ENCODE data around the gene FFAR2. TPM values are rescaled to one million over a fixed set of nuclear protein-coding genes. Genes with fewer than 3 reads are reported as not detected.
"Not testable (repeated sequence)": the region's sequence is repeated elsewhere in the genome, so short reads cannot be mapped to it uniquely, and the experiment has no call there.

Gene FFAR2
- total RNA-seq, 2 donors from 2014 or later, result not detected

GRCh38 chr19:35457173-35457572 lies 9.1 kb downstream of the FFAR2 start:
- Mint-ChIP-seq H3K4me1 (peaks cover 38% of the 10 kb centered on the region), H3K4me3 (peak overlapping the region; percentile 11), H3K27me3 (no peaks in the 10 kb centered on the region), H3K9me3 (no peaks in the 10 kb centered on the region), H3K27ac (peak overlapping the region; percentile 51), H3K36me3 (ENCODE audit: low read depth) (no peaks in the 10 kb centered on the region)
- ATAC-seq (replicated peaks), result peak; percentile 35

- Mint-ChIP-seq H3K27ac (no peak overlapping the region), H3K36me3 (ENCODE audit: low read depth) (no peaks in the 10 kb centered on the region), H3K4me1 (peaks cover 40% of the 10 kb centered on the region), H3K27me3 (no peaks in the 10 kb centered on the region), H3K4me3 (no peak overlapping the region), H3K9me3 (no peaks in the 10 kb centered on the region)
- ATAC-seq (replicated peaks), result no peak
These were observed 10.1 kb downstream of the FFAR2 start for GRCh38 chr19:35458192-35458591.

- Mint-ChIP-seq H3K4me3 (no peak overlapping the region), H3K9me3 (no peaks in the 10 kb centered on the region), H3K27ac (no peak overlapping the region), H3K27me3 (no peaks in the 10 kb centered on the region), H3K4me1 (peaks cover 38% of the 10 kb centered on the region), H3K36me3 (ENCODE audit: low read depth) (no peaks in the 10 kb centered on the region)
- no peak for ATAC-seq (replicated peaks)
These were observed 10.8 kb downstream of the FFAR2 start for GRCh38 chr19:35458731-35459391.

- H3K27me3 Mint-ChIP-seq, result no peaks in the 10 kb centered on the region
- H3K36me3 Mint-ChIP-seq (ENCODE audit: low read depth), result no peaks in the 10 kb centered on the region
- no peak overlapping the region for H3K27ac Mint-ChIP-seq
- no peak overlapping the region for H3K4me3 Mint-ChIP-seq
- H3K9me3 Mint-ChIP-seq, result no peaks in the 10 kb centered on the region
- peaks cover 38% of the 10 kb centered on the region for H3K4me1 Mint-ChIP-seq
- ATAC-seq (replicated peaks), result no peak
These were observed 11.5 kb downstream of the FFAR2 start for GRCh38 chr19:35459414-35460082.

GRCh38 chr19:35460608-35461007 lies 12.6 kb downstream of the FFAR2 start:
- peak; percentile 21 for ATAC-seq (replicated peaks)
- H3K4me3 Mint-ChIP-seq, result peak overlapping the region; percentile 16
- H3K9me3 Mint-ChIP-seq, result no peaks in the 10 kb centered on the region
- no peaks in the 10 kb centered on the region for H3K36me3 Mint-ChIP-seq (ENCODE audit: low read depth)
- H3K27ac Mint-ChIP-seq, result peak overlapping the region; percentile 1
- peaks cover 38% of the 10 kb centered on the region for H3K4me1 Mint-ChIP-seq
- H3K27me3 Mint-ChIP-seq, result no peaks in the 10 kb centered on the region

- no peaks in the 10 kb centered on the region for H3K36me3 Mint-ChIP-seq (ENCODE audit: low read depth)
- no peak for ATAC-seq (replicated peaks)
- H3K27ac Mint-ChIP-seq, result peak overlapping the region; percentile 1
- H3K4me1 Mint-ChIP-seq, result peaks cover 34% of the 10 kb centered on the region
- H3K4me3 Mint-ChIP-seq, result peak overlapping the region; percentile 16
- no peaks in the 10 kb centered on the region for H3K9me3 Mint-ChIP-seq
- no peaks in the 10 kb centered on the region for H3K27me3 Mint-ChIP-seq
These were observed 13.0 kb downstream of the FFAR2 start for GRCh38 chr19:35461060-35461459.

- peaks cover 33% of the 10 kb centered on the region for H3K4me1 Mint-ChIP-seq
- H3K27me3 Mint-ChIP-seq; ATAC-seq (replicated peaks); H3K4me3 Mint-ChIP-seq; H3K36me3 Mint-ChIP-seq (ENCODE audit: low read depth); H3K27ac Mint-ChIP-seq; H3K9me3 Mint-ChIP-seq: not testable (repeated sequence)
These were observed 13.7 kb downstream of the FFAR2 start for GRCh38 chr19:35461788-35462187.

GRCh38 chr19:35462476-35462953 lies 14.5 kb downstream of the FFAR2 start:
- H3K4me3 Mint-ChIP-seq, result peak overlapping the region; percentile 42
- ATAC-seq (replicated peaks), result peak; percentile 92
- no peaks in the 10 kb centered on the region for H3K36me3 Mint-ChIP-seq (ENCODE audit: low read depth)

GRCh38 chr19:35462956-35463355 lies 14.9 kb downstream of the FFAR2 start:
- H3K27ac Mint-ChIP-seq, result peak overlapping the region; percentile 42
- H3K36me3 Mint-ChIP-seq (ENCODE audit: low read depth); ATAC-seq (replicated peaks); H3K27me3 Mint-ChIP-seq; H3K9me3 Mint-ChIP-seq: not testable (repeated sequence)
- peak overlapping the region; percentile 42 for H3K4me3 Mint-ChIP-seq
- peaks cover 30% of the 10 kb centered on the region for H3K4me1 Mint-ChIP-seq

More at GRCh38 chr19:35462476-35462953, 14.5 kb downstream of the FFAR2 start:
- Mint-ChIP-seq H3K27me3 (no peaks in the 10 kb centered on the region), H3K9me3 (no peaks in the 10 kb centered on the region), H3K27ac (peak overlapping the region; percentile 42), H3K4me1 (peaks cover 27% of the 10 kb centered on the region)

- no peaks in the 10 kb centered on the region for H3K27me3 Mint-ChIP-seq
- H3K4me1 Mint-ChIP-seq, result peaks cover 16% of the 10 kb centered on the region
- no peaks in the 10 kb centered on the region for H3K36me3 Mint-ChIP-seq (ENCODE audit: low read depth)
- no peak overlapping the region for H3K4me3 Mint-ChIP-seq
- H3K9me3 Mint-ChIP-seq, result no peaks in the 10 kb centered on the region
- no peak overlapping the region for H3K27ac Mint-ChIP-seq
- ATAC-seq (replicated peaks), result no peak
These were observed 18.2 kb downstream of the FFAR2 start for GRCh38 chr19:35466259-35466658.

GRCh38 chr19:35468637-35469036 lies 20.6 kb downstream of the FFAR2 start:
- peaks cover 5% of the 10 kb centered on the region for H3K4me1 Mint-ChIP-seq
- no peaks in the 10 kb centered on the region for H3K27me3 Mint-ChIP-seq
- no peak overlapping the region for H3K27ac Mint-ChIP-seq
- no peaks in the 10 kb centered on the region for H3K36me3 Mint-ChIP-seq (ENCODE audit: low read depth)
- H3K4me3 Mint-ChIP-seq, result no peak overlapping the region
- H3K9me3 Mint-ChIP-seq, result no peaks in the 10 kb centered on the region
- peak; percentile 99 for ATAC-seq (replicated peaks)

GRCh38 chr19:35470128-35470527 lies 22.1 kb downstream of the FFAR2 start:
- no peak overlapping the region for H3K27ac Mint-ChIP-seq
- H3K27me3 Mint-ChIP-seq, result no peaks in the 10 kb centered on the region
- no peaks in the 10 kb centered on the region for H3K36me3 Mint-ChIP-seq (ENCODE audit: low read depth)

GRCh38 chr19:35471075-35471474 lies 23.0 kb downstream of the FFAR2 start:
- H3K27me3 Mint-ChIP-seq; ATAC-seq (replicated peaks); H3K27ac Mint-ChIP-seq; H3K9me3 Mint-ChIP-seq; H3K36me3 Mint-ChIP-seq (ENCODE audit: low read depth); H3K4me1 Mint-ChIP-seq; H3K4me3 Mint-ChIP-seq: not testable (repeated sequence)

More at GRCh38 chr19:35470128-35470527, 22.1 kb downstream of the FFAR2 start:
- no peak for ATAC-seq (replicated peaks)
- peaks cover 5% of the 10 kb centered on the region for H3K4me1 Mint-ChIP-seq
- H3K4me3 Mint-ChIP-seq, result no peak overlapping the region
- no peaks in the 10 kb centered on the region for H3K9me3 Mint-ChIP-seq

GRCh38 chr19:35471946-35472345 lies 23.9 kb downstream of the FFAR2 start:
- Mint-ChIP-seq H3K9me3 (no peaks in the 10 kb centered on the region), H3K36me3 (ENCODE audit: low read depth) (no peaks in the 10 kb centered on the region), H3K27ac (no peak overlapping the region), H3K4me1 (peaks cover 5% of the 10 kb centered on the region), H3K4me3 (no peak overlapping the region), H3K27me3 (no peaks in the 10 kb centered on the region)
- no peak for ATAC-seq (replicated peaks)

- Mint-ChIP-seq H3K36me3 (ENCODE audit: low read depth) (no peaks in the 10 kb centered on the region), H3K4me1 (no peaks in the 10 kb centered on the region)
- ATAC-seq (replicated peaks), result no peak
These were observed 26.0 kb downstream of the FFAR2 start for GRCh38 chr19:35474104-35474503.

More at GRCh38 chr19:35474104-35474503, 26.0 kb downstream of the FFAR2 start:
- no peaks in the 10 kb centered on the region for H3K9me3 Mint-ChIP-seq
- H3K27ac Mint-ChIP-seq, result no peak overlapping the region
- no peak overlapping the region for H3K4me3 Mint-ChIP-seq
- H3K27me3 Mint-ChIP-seq, result no peaks in the 10 kb centered on the region
